GM12864 (cell line): Measurements from ENCODE around the gene ANO1.
"Not testable (repeated sequence)": the region's sequence is repeated elsewhere in the genome, so short reads cannot be mapped to it uniquely, and the experiment has no call there.

Source experiments
- DNase-seq: peaks from one replicate; pipeline ENCODE4 v3.0.0-alpha.2; 2011; ENCODE audit warnings: low read depth
- H3K4me3 ChIP-seq: 2 replicates; pipeline ENCODE4 v1.5.1; 2011; ENCODE audit warnings: mild to moderate bottlenecking, low read depth, low read length, control low read depth
- CTCF ChIP-seq: IDR thresholded peaks from 2 replicates; pipeline ENCODE4 v1.5.1; 2011; ENCODE audit warnings: low read depth, mild to moderate bottlenecking, moderate library complexity, low read length, control low read depth, inconsistent platforms; ENCODE audit errors: missing control alignments

Gene ANO1

GRCh38 chr11:70189622-70190021 lies 111.5 kb downstream of the ANO1 start:
- no peak overlapping the region for H3K4me3 ChIP-seq
- no peak for TF ChIP-seq CTCF
- DNase-seq = no peak

DNA sequence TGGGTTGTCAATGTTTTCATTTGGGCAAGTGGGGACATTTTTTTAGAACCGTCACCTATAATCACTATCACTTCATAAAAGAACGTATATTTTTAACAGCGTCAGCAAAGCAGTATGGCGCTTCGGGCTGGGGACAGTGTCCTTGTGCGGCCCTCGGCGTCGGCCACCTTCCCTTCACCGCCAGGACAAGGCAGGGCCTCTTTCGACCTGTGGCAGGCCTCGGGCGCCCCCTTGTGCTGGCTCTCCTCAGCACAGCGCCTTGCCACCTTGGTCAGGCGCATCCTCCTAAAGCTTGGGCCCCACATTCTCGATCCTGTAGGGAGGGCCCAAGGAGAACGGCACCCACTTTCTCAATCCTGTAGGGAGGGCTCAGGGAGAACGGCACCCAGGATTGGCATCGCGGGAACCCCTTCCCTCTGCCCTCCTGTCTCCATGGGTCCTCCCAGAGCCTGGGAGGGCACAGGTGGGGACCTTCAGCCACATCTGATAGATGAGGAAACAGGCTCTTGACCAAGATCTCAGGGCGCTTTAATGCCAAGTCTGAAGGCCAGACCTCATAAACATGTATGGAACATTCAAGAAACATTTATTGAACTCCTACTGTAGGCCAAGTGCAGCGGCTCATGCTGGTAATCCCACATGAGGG lies 113.5 kb downstream of the ANO1 start:
- no peak for DNase-seq
- peak; percentile 58 for TF ChIP-seq CTCF
- H3K4me3 ChIP-seq = no peak overlapping the region

DNA sequence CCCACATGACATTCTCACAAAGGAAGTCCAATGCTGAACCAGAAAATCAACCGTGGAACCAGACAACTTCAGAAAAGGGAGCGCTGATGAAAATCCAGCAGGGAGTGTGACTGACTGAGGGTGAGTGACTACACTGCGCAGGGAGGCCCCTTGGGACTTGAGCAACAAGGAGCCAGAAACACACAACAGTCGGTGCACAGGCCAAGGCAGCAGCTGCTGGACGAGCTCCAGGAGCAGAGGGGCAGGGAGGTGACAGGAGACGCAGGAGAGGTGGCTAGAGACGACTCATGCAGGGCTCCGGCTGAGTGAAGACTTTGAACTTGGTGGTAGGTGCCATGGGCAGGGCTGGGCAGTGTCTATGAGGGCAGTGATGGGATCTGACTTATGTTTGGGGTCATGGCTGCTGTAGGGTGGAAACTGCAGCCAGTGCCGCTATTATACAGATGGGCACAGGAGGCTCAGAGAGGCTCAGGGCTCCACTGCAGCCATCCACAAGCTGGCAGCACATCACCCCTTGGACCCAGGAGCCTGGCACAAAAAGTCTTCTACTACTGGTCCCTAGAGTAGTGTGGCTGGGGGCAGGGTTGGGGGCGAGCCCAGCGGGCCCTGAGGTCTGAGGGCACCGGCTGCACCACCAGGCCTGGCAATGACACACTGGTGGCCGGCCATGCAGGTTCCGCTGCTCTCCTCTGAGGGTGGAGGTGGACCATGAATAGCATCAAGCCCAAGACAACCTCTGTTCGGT lies 114.7 kb downstream of the ANO1 start:
- no peak for DNase-seq
- TF ChIP-seq CTCF = no peak
- H3K4me3 ChIP-seq = no peak overlapping the region

DNA sequence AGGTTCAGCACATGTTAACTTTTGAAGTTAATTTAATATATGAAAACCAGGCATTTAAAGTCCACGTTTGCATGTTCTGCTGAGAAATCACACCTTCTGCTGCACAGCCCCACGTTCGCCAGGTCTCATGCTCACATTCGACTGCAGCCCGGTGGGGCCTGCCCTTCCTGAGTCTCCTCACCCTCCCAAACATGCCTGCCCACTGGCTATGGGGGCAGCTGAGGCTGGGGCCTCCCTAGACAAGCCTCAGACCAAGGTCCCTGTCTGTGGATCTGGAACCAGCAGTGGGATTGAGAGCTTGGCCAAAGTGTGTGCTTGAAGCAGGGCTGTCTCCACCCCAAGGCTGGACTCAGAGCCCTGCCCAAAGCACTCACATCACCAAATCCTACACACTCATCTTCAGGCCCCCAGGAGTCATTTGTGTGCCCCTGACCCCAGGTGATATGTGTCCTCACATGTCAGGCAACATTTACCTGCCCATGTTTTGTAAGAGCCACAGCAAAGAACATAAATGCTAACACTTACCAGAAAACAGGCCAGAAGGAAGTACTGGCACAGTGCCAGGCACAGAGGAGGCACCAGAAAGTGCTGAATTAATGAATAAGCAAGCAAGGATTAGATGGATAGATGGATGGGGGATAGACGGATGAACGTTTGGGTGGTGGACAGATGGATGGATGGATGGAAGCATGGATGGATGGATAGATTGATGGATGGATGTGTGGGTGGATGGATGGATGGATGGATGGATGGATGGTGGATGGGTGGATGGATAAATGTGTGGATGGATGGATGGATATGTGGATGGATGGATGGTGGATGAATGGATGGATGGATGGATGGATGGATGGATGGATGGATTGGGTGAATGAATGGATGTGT lies 115.5 kb downstream of the ANO1 start:
- H3K4me3 ChIP-seq = no peak overlapping the region
- TF ChIP-seq CTCF = no peak
- DNase-seq = no peak

DNA sequence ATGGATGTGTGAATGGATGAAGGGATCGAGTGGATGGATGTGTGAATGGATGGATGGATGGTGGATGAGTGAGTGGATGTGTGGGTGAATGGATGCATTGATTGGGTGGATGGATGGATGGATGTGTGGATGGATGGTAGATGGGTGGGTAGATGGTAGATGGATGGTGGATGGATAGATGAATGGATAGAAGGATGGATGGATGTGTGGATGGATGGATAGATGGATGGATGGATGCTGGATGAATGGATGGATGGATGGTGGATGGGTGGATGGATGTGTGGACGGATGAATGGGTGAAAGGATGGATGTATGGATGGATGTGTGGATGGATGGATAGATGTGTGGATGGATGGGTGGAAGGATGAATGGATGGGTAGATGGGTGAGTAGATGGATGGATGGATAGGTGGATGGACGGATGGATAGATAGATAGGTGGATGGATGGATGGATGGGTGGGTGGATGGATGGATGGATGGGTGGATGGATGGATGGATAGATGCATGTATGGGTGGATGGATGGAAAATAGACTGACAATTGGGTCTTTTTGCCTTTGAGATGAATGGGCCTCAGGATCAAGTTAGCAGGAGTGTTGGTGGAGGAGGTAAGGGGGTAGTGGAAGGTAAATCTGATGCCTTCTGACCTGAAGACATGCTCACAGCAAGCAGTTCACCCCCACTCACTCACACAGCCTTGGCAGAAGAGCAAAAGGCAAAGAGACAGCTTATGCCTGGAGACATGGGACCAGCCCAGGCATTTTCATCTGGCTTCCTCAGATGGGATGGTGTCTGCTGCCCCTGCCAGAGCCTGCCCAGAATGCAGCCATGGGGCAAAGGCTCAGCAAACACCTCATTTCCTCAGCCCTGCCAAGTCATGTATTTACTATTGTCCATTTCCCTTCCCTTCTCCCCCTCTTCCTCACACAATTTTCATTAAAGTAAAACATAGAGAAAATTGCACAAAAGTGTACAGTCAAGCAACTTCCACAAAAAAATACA lies 117.0 kb downstream of the ANO1 start:
- DNase-seq = no peak
- no peak for TF ChIP-seq CTCF
- H3K4me3 ChIP-seq = no peak overlapping the region

DNA sequence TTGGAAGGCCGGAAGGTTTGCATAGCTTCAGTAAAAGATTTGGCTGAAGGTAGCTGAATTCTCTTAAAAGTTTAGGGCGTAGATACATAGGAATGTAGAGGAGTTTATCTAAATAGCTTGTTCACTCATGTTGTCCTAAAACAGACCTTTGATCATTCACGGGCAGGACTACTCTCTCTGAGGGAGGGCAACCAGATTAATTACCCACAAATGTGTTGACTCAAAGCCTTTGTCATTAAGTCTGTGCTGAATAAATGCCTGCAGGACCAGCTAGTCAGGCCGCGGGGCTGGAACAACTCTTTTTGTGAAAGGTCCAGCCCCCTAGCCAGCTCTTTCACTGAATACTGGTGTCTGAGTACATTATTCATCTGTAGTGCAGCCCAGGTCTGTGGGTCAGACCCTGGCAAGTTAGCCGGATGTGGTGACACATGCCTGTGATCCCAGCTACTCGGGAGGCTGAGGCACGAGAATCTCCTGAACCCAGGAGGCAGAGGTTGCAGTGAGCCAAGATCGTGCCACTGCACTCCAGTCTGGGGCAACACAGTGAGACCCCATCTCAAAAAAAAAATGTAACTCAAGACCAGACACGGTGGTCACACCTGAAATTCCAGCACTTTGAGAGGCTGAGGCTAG lies 122.2 kb downstream of the ANO1 start:
- H3K4me3 ChIP-seq = no peak overlapping the region
- TF ChIP-seq CTCF = no peak
- DNase-seq = no peak

GRCh38 chr11:70201047-70201446 lies 122.9 kb downstream of the ANO1 start:
- DNase-seq, H3K4me3 ChIP-seq: not testable (repeated sequence)
